H1 (cell line): ENCODE results near the gene SLC2A10.

ENCODE experiments used
- ASH2L ChIP-seq: fragments of 200-600, 300-600 bp; sonication (generic); IDR thresholded peaks from one replicate; pipeline ENCODE4 v1.7.1; 2017; ENCODE audit warnings: low read length
- CREB1 ChIP-seq: IDR thresholded peaks from 2 replicates; pipeline ENCODE4 v1.6.1; 2012; ENCODE audit warnings: inconsistent platforms
- CTBP2 ChIP-seq: IDR thresholded peaks from 2 replicates; pipeline ENCODE4 v1.7.0; 2011; ENCODE audit warnings: borderline replicate concordance, mild to moderate bottlenecking, moderate library complexity, mixed read lengths, low read length; ENCODE audit not compliant: insufficient read depth, insufficient read length
- EZH2 ChIP-seq: fragments of 200-600 bp; sonication (generic); IDR thresholded peaks from 2 replicates; pipeline ENCODE4 v1.7.1; 2012; ENCODE audit warnings: low read depth, mild to moderate bottlenecking, moderate library complexity, low read length, inconsistent platforms; ENCODE audit not compliant: severe bottlenecking
- NRF1 ChIP-seq: IDR thresholded peaks from 2 replicates; pipeline ENCODE4 v1.6.1; 2011; ENCODE audit warnings: mild to moderate bottlenecking, low read depth, low read length, improper control_type of control experiment
- POLR2A ChIP-seq, 2 experiments: IDR thresholded peaks; 1 replicate in 1 of 2; 2 replicates in 1 of 2; pipeline ENCODE4 v1.6.1; 2011; ENCODE audit warnings: low read depth in 2 of 2, low read length in 2 of 2, mild to moderate bottlenecking in 2 of 2; ENCODE audit errors: control extremely low read depth in 1 of 2
- POLR2AphosphoS5 ChIP-seq: IDR thresholded peaks from 2 replicates; pipeline ENCODE4 v1.6.1; 2011; ENCODE audit warnings: low read depth, low read length
- RAD21 ChIP-seq, 2 experiments: IDR thresholded peaks in 1 of 2; conservative IDR thresholded peaks in 1 of 2; 2 replicates each; pipeline ENCODE4 v1.6.1; 2011; ENCODE audit warnings: low read depth in 2 of 2, low read length in 2 of 2, improper control_type of control experiment in 1 of 2, inconsistent platforms in 1 of 2, mild to moderate bottlenecking in 1 of 2, moderate library complexity in 1 of 2
- RFX5 ChIP-seq: IDR thresholded peaks from 2 replicates; pipeline ENCODE4 v1.6.1; 2011; ENCODE audit warnings: low read depth, low read length, improper control_type of control experiment, borderline replicate concordance
- SAP30 ChIP-seq: fragments of 300-600 bp; sonication (generic); IDR thresholded peaks from 2 replicates; pipeline ENCODE4 v1.7.1; 2012; ENCODE audit warnings: low read length, moderate library complexity, mild to moderate bottlenecking, inconsistent platforms; ENCODE audit not compliant: insufficient read depth, insufficient replicate concordance
- TAF1 ChIP-seq: IDR thresholded peaks from 2 replicates; pipeline ENCODE4 v1.6.1; 2011; ENCODE audit warnings: mild to moderate bottlenecking, low read depth, low read length
- YY1 ChIP-seq: IDR thresholded peaks from 2 replicates; pipeline ENCODE4 v1.6.1; 2011; ENCODE audit warnings: low read depth, mild to moderate bottlenecking, low read length
- TF ChIP-seq, protein P1 (sequence below), 3 experiments: IDR thresholded peaks; 1 replicate in 2 of 3; 2 replicates in 1 of 3; pipeline versions ENCODE4 v1.5.1 to v1.6.1; 2011; ENCODE audit warnings: low read length in 3 of 3, mild to moderate bottlenecking in 3 of 3, inconsistent platforms in 2 of 3, low read depth in 1 of 3, moderate library complexity in 1 of 3; ENCODE audit not compliant: insufficient read depth in 1 of 3; ENCODE audit errors: control extremely low read depth in 1 of 3

DNA sequence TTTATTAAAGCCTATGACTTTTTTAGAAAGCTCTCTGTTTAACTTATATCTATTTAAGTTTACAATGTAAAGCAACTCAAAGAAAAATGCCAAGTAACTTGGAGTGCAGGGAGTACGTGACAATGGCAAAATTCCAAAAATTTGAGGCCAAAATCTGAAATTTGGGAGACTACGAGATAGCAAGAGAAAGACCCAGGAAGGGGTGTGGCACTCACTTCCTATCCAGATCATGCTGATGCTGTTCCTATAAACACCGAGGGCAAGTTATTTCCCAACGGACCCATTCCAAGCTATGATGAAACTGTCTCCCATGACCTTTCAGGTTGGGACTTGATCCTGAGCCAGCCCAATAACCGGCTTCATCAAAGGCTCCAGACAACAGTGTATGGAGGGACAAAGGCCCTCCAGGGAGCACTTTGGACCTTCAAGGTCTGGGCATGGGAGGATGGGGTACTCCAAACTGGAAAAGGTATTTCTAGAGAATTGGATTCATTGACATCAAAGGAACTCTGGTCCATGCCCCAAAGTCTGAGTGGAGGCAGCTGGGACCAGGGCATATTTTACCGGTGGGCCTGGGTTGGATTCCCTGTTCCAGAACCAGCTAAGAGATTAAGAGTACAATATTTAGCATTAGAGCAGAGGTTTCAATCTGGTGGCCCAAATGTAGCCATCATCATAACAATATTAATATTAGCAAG is 42.5 kb upstream of the SLC2A10 start:
- TF ChIP-seq TAF1 = no peak
- TF ChIP-seq, protein P1, sequence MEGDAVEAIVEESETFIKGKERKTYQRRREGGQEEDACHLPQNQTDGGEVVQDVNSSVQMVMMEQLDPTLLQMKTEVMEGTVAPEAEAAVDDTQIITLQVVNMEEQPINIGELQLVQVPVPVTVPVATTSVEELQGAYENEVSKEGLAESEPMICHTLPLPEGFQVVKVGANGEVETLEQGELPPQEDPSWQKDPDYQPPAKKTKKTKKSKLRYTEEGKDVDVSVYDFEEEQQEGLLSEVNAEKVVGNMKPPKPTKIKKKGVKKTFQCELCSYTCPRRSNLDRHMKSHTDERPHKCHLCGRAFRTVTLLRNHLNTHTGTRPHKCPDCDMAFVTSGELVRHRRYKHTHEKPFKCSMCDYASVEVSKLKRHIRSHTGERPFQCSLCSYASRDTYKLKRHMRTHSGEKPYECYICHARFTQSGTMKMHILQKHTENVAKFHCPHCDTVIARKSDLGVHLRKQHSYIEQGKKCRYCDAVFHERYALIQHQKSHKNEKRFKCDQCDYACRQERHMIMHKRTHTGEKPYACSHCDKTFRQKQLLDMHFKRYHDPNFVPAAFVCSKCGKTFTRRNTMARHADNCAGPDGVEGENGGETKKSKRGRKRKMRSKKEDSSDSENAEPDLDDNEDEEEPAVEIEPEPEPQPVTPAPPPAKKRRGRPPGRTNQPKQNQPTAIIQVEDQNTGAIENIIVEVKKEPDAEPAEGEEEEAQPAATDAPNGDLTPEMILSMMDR (IDR thresholded peaks at IDR 0.05; ENCODE audit: control extremely low read depth in 1 of 3, insufficient read depth in 1 of 3, low read depth in 1 of 3, low read length in 3 of 3) = no peak
- no peak for TF ChIP-seq NRF1
- no peak for TF ChIP-seq YY1
- no peak for TF ChIP-seq CTBP2
- no peak for TF ChIP-seq POLR2A (IDR thresholded peaks at IDR 0.05; ENCODE audit: control extremely low read depth in 1 of 2, low read depth in 2 of 2, low read length in 2 of 2)
- no peak for TF ChIP-seq RAD21 (IDR thresholded peaks at IDR 0.05 in 1 of 2, conservative IDR thresholded peaks at IDR 0.05 in 1 of 2; ENCODE audit: low read depth in 2 of 2, low read length in 2 of 2)
- no peak for TF ChIP-seq CREB1
- TF ChIP-seq EZH2 = no peak
- no peak for TF ChIP-seq POLR2AphosphoS5
- TF ChIP-seq SAP30 = no peak
- no peak for TF ChIP-seq RFX5
- TF ChIP-seq ASH2L = no peak
